GM21825 (cell line): ENCODE data around the gene MBTPS1.
"Not testable (repeated sequence)": the region's sequence is repeated elsewhere in the genome, so short reads cannot be mapped to it uniquely, and the experiment has no call there.

Source experiments
- ATAC-seq: cut with Tn5 transposase; IDR thresholded peaks from one replicate; pipeline ENCODE4 v1.9.1; 2021; ENCODE audit warnings: mild to moderate bottlenecking, moderate library complexity; ENCODE audit not compliant: unreplicated experiment

Gene MBTPS1

DNA sequence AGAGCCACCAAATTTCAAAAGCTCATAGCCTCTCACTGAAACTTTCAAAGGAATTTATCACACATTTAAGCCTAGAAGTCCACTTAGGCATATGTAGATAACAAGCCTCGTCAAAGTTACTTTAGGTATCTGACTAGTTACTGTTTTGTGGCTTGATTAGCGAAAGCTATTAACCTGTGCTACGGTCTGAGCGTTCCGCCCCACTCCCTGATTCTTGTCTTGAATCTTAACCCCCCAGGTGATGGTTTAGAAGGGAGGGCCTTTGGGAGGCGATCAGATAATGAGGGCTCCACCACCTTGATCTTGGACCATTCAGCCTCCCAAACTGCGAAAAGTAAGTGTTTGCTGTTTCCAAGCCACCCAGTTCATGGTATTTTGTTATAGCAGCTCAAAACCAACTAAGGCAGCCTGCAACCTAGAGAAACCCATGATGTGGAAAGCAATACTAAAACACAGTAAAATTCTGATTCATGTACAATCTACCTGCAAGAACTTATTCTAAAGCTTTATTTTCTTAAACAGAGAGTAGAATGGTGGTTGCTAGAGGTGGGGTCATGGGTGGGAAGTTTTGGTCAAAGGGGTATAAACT lies 21.1 kb upstream of the MBTPS1 start:
- no peak for ATAC-seq

DNA sequence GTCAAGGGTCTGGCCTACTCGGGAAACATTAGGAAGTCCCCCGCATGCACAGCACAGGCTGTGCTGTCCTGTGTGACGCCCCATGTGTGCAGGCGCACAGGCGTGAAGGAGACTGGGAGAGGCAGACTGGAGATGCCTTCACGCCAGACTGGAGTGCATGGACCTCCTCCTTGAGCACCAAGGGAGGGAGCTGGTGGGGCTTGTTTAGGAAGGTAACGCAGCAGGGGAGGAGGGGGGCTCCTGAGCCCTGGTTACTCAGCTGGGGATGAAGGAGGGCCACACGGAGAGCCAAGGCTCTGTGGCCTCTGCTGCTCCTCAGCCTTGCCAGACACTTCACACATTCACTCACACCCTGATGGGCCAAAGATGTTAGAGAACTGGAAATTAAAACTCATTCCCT lies 20.5 kb upstream of the MBTPS1 start:
- no peak for ATAC-seq

DNA sequence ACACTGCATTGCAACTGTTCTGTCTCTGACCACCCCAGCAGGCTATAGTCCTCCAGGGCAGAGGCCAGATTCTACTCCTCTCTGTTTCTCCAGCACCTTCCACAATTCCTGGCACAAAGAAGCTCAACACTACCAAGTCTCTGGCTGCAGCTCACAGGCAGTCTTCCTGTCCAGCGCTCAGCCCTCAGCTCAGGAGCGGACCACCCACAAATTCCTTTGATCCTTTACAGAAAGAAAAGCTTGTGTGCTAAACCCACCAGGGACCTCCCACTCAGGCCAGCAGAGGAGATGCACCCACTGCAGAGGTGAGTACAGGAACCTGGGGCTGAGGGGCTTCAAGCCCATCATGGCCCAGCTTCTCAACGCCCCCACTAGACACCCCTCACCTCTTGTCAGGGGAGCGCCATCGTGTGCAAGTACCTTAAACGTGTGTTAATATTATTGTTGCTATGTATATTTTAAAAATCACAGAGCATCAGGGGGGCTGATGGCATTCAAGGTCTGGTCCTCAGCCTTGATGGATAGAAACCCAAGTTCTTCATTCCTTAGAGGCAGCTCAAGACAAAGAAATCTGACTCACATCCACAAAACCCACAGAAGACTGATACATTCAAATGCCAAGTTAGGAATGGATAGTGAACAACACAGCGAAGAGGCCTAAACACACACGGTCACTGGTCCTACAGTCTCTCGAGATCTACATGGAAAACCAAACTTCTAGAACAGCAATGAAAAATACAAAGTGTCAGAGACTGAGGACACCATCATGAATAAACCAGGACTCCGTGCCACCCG lies 19.8 kb upstream of the MBTPS1 start:
- ATAC-seq: no peak

DNA sequence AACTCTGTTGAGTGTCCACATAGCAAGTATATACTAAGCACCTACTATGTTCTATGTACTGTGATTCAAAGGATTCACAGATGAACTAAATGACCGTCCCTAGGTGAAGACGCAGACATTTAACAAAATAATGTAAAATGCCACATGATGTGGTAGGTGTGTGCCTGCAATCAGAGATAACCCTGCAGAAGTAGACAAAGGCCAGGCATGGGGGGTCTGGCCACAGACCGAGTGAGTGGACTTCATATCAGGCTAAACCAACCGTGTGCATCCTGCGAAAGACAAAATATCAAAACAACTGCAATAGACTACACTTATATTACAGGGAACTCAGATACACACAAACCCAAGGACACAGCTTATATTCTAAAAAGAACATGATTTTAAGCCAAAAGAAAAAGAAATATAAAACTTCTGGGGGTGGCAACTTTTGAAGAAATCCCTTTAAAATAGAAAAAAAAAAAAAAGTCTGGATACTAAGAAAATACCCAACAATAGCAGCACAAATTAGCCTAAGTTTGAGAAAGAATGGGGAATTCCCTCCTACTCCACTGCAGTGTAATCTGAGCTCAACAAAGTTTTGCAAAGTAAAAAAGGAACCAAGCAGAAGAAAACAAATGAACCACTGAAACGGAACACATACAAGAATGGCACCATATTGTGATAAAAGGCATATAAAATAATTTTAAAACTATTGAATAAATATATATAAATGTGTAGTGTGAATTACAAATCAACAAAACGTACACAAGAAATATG lies 16.0 kb upstream of the MBTPS1 start:
- ATAC-seq: no peak

DNA sequence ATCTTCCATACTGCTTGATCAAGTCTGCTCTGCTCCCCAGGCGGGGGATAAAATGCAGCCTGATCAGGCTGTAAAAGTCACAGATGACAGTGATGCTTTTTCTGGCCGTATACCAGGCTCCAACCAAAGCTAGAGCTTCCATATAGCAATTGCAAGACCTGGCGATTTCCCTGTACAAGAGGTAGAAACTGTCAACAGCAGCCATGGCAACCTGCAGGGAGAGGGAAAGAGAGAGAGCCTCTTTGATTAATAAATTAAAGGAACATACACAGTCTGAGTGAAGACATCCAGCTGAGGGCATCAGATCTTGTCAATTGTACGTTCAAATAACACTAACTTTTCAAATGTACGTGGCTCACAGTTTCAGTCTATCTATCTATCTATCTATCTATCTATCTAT lies 14.4 kb upstream of the MBTPS1 start:
- ATAC-seq: no peak

DNA sequence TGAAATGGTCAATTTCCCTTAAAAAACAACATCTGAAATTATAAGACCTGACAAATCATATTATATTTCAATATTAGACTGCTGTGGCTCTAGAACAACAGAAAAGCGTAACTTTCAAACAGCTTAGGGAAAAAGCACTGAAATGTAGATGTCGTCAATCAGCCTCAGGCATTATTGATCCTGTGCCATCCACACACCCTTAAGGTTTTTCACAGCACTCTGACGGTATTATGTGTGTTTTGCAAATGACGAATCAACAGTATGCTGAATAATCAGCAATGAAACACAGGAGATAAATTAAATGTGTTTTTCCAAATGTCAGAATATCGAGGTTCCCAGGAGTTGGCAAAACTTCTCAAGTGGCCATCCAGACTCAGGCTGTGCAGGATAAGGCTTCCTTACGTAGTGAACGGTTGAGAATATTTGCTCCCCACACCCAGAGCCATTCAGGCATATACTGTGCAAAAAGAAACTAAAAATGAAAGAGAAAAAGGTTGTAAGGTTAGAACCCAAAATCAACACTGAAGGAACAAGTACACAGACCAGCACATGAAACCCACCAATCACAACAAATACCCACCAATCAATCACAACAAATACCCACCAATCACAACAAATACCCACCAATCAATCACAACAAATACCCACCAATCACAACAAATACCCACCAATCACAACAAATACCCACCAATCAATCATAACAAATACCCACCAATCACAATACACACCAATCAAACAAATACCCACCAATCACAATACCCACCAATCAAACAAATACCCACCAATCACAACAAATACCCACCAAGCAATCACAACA lies 7.7 kb upstream of the MBTPS1 start:
- ATAC-seq: no peak

DNA sequence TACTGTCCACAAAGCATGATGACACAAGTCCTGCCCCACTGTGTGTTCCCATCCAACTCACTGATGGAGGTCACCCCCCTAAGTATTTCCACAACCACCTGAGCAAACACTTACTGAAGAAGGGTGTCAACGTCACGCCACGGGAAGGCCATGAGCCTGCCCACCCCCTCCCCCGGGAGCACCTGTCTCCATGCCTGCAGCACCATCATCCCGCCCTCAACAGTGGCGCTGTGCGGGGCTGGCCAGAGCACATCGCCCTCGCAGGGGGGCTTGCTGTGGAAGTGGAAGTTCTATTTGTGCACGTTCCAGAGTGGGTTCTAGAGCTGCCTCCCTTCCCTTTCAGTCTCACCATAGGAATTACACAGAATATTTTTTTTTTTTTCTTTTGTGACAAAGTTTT lies 4.3 kb upstream of the MBTPS1 start:
- no peak for ATAC-seq

DNA sequence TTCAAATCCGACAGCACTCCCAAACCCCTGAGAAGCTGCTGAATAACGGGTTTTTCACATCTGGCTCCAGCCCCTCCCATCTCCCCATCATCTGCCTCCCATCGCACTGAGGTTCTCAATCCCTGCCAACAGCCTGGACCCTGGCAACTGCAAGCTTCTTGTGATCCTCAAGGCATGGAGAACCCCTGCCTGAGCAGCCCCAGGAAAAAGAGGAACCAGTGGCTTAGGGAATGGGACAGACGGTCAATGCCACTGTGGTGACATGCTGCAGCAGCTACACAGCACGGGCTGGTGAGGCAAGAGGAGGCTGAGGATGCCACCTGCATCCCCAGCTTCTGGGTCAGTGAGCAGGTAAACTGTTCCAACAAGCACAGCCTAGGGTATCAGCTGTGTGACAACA lies 3.3 kb upstream of the MBTPS1 start:
- ATAC-seq: no peak

DNA sequence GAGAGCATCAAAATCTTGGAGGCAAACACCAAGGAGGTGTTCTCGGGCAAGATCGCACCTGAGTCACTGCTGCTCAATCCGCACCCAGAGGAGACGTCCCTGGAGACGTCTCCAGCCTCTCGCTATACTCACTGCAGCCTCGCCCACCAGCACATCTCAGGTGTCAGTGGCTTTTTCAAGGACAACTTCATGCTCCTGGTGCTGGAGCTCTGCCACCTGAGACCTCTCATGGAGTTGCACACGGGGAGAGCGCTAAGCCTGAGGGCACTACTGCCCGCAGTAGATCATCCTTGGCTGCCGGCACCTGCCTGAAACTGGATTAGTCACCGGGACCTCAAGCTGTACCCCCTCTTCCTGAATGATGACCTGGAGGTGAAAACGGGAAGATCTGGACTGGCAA lies 2.6 kb upstream of the MBTPS1 start:
- no peak for ATAC-seq

DNA sequence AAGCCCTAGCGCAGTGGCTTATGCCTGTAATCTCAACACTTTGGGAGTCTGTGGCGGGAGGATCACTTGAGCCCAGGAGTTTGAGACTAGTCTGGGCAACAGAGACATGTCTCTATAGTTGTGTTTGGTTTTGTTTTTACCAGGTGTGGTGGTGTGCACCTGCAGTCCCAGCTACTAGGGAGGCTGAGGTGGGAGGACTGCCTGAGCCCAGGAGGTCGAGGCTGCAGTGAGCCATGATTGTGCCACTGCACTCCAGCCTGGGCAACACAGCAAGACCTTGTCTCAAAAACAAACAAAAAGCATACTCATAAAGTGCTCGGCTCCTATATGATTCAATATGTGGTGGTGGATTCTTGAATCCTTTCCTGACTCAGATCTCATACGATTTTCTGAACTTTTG lies 1.6 kb upstream of the MBTPS1 start:
- ATAC-seq: not testable (repeated sequence)

DNA sequence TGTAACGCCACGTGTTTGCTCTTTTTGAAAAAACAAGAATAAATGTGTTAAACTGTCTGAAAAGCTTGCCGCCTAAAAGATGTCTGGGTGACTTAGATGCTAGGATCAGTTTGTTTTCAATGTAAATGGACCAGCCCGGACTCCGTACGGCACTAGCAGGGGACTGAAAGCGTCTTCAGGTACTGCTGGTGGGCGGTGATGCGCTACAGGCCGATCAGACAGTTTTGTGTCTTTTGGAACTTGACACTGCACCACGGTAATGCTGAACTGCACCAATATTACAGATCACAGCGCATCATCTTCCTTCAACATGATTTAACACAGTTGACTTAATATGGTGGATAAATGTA lies 727 bp upstream of the MBTPS1 start:
- no peak for ATAC-seq

DNA sequence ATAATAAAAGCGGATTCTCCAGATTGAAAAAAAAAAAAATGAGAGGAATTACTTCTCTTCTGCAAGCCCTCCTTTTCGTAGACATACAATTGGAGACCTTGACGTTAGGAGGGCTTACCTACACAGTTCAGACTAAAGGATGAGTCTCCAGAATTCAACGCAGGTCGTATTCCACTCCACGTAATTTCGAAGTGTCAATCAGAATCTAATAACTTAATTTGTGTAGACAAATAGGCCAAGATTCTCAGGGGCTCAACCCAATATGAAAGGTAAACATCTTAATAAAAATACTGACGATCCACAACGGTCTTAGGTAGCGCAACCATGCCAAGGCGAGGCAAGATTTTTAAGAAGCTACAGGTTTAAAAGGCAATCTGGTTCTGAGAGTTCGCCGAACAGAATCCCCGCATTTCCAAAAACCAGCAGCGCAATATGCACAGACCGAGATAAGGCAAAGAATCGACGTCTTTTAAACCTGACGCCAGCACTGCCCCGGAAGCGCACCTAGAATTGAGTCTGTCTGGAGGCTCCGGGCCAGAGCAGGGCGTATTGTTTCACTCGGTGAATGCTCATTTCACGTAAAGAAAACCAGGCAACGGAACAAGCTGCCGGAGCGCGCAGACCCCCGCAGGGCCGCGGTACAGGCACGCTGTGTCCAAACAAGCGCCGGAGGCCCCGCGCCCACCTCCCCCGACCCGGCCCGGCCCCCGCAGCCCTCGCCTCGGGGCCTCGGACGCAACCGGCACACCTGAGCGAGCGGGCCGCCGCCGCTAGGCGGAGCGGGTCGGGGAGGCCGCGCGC lies 623 bp downstream of the MBTPS1 start:
- peak; percentile 34 for ATAC-seq

DNA sequence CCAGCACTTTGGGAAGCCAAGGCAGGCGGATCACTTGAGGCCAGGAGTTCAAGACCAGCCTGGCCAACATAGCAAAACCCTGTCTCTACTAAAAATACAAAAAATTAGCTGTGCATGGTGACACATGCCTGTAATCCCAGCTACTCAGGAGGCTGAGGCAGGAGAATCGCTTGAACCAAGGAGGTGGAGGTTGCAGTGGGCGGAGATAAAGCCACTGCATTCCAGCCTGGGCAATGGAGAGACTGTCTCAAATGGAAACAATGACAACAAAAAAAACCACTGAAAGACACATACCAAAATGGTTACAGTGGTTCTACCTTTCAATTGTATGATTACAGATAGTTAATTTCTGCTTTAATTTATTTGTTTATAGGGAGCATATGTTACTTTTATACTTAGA lies 4.8 kb downstream of the MBTPS1 start:
- ATAC-seq: not testable (repeated sequence)

DNA sequence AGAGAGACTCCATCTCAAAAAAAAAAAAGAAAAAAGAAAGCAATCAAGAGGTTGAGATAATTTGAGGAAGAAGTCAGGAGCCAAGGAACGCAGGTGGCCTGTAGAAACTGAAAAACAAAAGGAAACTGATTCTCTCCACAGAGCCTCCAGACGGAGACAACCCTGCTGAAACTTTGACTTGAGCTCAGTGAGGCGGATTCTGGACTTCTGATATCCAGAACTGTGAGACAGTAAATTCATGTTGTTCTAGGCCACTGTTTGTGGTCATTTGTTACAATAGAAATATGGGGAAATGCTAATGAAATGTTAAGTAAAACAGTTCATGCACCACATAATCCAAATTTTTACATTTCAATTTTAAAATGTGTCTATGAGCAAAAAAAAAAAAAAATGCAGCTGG lies 5.2 kb downstream of the MBTPS1 start:
- no peak for ATAC-seq

DNA sequence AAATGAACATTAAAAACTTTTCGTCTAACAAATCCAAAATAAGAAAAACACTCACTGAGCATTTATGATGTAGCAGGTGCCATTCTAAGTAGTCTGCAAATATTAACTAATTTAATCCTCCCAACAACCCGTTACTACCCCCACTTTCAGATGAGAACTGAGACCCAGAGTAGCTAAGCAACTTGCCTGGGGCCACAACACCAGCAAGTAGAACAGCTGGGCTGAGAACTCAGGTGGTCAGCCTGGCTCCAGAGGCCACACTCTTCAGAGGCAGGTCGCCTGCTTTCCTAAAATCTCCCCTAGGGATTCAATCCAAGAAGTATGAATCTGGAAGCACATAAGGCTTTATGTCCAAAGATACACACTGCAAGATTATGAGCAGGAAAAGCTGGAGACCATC lies 6.2 kb downstream of the MBTPS1 start:
- no peak for ATAC-seq

DNA sequence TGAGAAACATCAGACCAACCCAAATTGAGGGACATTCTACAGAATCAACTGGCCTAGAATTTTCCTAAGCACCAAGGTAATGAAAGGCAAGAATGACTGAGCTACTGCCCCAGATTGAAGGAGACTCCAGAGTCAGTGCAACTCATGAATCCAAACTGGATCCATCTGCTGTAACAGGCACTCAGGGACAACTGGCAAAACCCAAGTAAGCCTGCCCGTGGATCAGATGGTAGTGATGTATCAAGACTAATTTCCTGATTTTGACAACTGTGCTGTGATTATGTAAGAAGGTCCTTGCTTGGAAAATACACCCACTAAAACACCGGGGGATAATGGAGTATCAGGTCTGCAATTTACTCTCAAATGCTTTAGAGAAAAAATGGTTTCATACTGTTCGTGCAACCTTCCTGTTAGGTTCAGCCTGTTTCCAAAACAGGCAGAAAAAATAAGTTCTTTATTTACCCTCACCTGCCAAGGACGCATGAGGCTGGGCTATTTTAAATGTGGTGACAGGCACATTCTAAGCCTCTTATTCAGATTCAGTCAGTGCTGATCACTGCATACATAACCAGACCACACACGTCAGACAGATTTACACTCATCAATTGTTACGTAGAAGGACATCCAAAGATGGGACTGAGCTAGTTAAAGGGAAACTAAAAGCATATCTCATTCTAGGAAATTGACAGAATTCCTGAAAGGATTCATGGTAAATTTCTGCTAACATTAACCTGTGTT lies 7.0 kb downstream of the MBTPS1 start:
- ATAC-seq: no peak

DNA sequence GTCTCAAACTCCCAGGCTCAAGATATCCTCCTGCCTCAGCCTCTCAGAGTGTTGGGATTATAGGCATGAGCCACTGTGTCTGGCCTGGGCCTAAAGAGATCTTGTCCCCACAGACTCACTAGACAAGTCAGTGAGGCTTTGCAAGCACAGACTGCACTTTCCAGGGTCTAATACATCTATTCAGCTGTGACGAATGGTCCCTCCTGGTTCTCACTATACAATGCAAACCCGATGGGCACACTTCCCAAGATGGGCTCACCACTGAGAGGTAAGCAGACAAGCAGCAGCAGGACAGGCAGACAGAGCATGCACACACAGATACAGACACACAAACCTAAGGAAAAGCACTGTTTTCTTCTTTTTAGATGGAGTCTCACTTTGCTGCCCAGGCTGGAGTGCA lies 8.8 kb downstream of the MBTPS1 start:
- ATAC-seq: no peak

DNA sequence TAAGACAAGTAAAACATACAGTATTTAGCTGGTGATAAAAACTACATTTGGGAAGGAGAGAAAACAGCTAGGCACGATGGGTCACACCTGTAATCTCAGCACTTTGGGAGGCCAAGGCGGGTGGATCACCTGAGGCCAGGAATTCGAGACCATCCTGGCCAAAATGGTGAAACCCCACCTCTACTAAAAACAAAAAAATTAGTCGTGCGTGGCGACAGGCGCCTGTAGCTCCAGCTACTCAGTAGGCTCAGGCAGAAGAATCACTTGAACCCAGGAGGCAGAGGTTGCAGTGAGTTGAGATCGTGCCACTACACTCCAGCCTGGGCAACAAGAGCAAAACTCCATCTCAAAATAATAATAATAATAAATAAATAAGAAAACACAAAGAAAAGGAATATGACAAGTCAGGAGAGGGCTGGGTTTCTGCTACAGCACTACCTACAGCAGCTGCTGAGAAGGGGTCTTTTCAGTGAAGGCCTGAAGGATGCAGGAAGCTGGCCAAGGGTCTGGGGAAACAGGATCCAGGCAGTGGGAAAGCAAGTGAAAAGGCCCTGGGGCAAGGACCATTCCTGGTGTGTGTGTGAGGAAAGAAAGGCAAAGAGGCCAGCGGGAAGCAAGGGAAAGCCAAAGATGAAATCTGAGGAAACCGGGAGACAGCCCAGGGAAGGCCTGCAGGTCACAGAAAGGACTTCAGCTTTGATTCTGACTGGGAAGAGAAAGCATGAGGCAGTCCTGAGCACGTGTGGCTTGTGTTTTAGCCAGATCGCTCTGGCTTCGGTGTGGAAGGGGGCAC lies 10.6 kb downstream of the MBTPS1 start:
- no peak for ATAC-seq

DNA sequence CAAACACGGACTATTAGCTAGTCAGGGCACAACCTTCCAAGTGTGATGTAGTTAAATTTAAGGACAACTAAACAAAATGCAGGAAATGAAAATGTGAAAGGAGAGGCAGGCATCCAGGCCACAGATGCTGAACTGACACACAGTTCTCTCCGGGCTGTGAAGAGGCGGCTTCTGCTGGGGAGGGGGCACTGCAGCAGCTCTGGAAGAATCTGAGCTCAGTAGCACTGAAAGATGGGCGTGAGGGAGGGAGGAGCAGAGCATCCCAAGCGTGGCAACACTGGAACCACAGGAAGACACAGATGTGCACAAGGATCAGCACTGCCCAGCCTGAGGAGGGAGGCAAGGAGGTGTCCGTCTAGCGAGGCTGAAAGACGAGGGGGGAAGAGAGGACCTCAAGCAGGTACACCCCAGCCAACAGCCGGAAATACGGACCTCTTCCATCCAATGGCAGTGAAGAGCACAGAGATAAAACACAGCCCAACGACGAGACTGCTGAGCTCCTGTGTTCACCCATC lies 11.4 kb downstream of the MBTPS1 start:
- no peak for ATAC-seq
